Tibial nerve (tissue), 4 donors: ENCODE data around the gene MAGI1.

Source experiments
- CTCF ChIP-seq, 5 experiments: fragments of 200-600 bp in 3 of 5; fragments of 450-650 bp in 2 of 5; sonication (generic) in 3 of 5; IDR thresholded peaks; one replicate each; pipeline ENCODE4 v1.5.1; 2016 to 2019; ENCODE audit warnings: antibody characterized with exemption in 5 of 5, mild to moderate bottlenecking in 3 of 5, moderate library complexity in 2 of 5
- EP300 ChIP-seq, 2 donors: sonication (generic); formaldehyde crosslinking; IDR thresholded peaks; one replicate each; pipeline ENCODE4 v1.6.1; 2017; ENCODE audit warnings: antibody characterized with exemption in 2 of 2, mild to moderate bottlenecking in 1 of 2
- POLR2A ChIP-seq, 2 donors: fragments of 450-650 bp; IDR thresholded peaks; one replicate each; pipeline ENCODE4 v1.6.1; 2017; ENCODE audit warnings: antibody characterized with exemption in 2 of 2, mild to moderate bottlenecking in 2 of 2, moderate library complexity in 2 of 2

- TF ChIP-seq EP300 (IDR thresholded peaks at IDR 0.05) (no peak), CTCF (IDR thresholded peaks at IDR 0.05) (no peak), POLR2A (IDR thresholded peaks at IDR 0.05) (no peak)
These were observed 84.6 kb downstream of the MAGI1 start for GRCh38 chr3:65953881-65954733.
